ENCODE results near the gene WDR6. TPM values are rescaled to one million over a fixed set of nuclear protein-coding genes. Genes with fewer than 3 reads are reported as not detected.

The WDR6 gene
- total and polyA plus RNA-seq, 10 of the 15 experiments (the other 5 are each of a cell fraction or from before 2014, with no cell fraction given): 21.3 to 169 (median 107) TPM

DNA sequence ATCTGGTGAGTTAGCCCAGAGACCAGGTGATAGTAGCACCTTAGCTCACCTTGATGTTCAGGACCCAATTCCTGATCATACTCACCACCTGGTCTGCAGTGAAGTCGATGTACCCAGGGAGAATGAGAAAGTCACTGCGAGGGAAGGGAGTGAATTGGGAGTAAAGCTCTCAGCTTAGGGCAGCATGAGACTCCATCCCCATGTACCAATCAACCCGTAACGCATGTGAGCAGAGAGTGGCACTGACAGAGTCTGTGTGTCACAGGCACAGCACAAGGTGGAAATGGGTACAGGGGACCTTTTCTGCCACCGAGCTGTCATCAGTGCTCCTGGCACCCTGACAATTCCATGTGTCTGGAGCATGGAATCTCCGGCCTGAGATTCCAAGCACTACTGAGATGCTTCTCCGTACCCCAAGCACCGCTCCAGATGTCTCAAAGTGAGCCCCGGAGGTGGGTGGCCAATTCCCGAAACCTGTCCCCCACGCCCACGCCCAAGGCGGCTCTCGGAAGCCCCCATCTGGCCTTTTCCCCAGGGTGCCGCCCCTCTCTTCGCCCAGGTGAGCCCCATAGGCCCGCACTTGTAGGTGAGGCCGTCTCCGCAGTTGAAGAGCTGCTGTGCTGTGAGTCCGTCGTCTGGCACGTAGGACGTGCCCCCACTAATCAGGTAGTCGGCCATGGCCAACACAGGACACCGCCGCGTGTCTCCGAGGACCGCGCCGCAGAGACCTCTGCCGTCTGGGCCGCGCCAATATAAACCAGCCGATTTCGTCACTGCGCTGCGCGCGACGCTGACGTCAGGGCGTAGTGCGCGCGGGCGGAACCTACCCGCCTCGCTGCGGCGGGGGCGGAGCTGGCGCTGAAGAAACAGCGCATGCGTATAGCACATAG is 21.7 kb downstream of the WDR6 start, which contains the start of gene IMPDH2:
Gene IMPDH2, minus strand, starts transcription at position 726 of the 890 bp plus-strand sequence. Its CDS starts 48 bp downstream, at position 678.
- intact Hi-C loops (cut with micrococcal nuclease; ENCODE audit: unreplicated experiment): loop anchor here (2.0 to 10.0 kb wide), 3 partner anchors 66 to 646 kb away; partner anchors contain the start of genes APEH, QRICH1 and USP4
- Histone ChIP-seq H3K9me3 (replicated peaks; ENCODE audit: control insufficient read depth, insufficient read depth, low read length) (no peaks in the 10 kb centered on the region), H3K36me3 (ENCODE audit: control insufficient read depth in 2 of 2, insufficient read depth in 2 of 2, low read length in 1 of 2) (peaks cover 38 to 46% of the 10 kb centered on the region in 2 experiments), H2AFZ (ENCODE audit: control insufficient read depth, low read depth, low read length) (peak within 1 kb of the TSS; percentile 44), H3K9ac (ENCODE audit: control insufficient read depth, insufficient read depth, low read length) (peak within 1 kb of the TSS; percentile 90), H3K4me3 (peak within 1 kb of the TSS; percentile 79), H3K27ac (ENCODE audit: control insufficient read depth, insufficient read depth) (peak within 1 kb of the TSS; percentile 76), H3K27me3 (replicated peaks in 1 of 2; ENCODE audit: control insufficient read depth in 2 of 2, insufficient read depth in 2 of 2, low read length in 1 of 2) (no peaks in the 10 kb centered on the region), H3K4me1 (ENCODE audit: control insufficient read depth, insufficient read depth, low read length) (peaks cover 13% of the 10 kb centered on the region), H3K79me2 (ENCODE audit: control insufficient read depth, insufficient read depth, low read length) (peaks cover 33% of the 10 kb centered on the region), H3K4me2 (ENCODE audit: control insufficient read depth, insufficient read depth) (peak within 1 kb of the TSS; percentile 65), H4K20me1 (ENCODE audit: control insufficient read depth, insufficient read depth) (no peaks in the 10 kb centered on the region)
- ChIA-PET SMC1A (ENCODE audit: uncharacterized antibody, unreplicated experiment) (interaction anchor here (0.7 to 1.5 kb wide), 10 partner anchors 9 to 420 kb away, joined by 3 to 6 read pairs (median 4); partner anchors contain the start of gene WDR6), RAD21 (ENCODE audit: unreplicated experiment) (interaction anchor here (0.7 to 2.3 kb wide), 8 partner anchors 9 to 313 kb away, joined by 3 to 32 read pairs (median 4); partner anchors contain the start of genes DALRD3, P4HTM, QRICH1 and WDR6), CTCF (interaction anchor here (0.6 to 2.3 kb wide), 14 partner anchors 8 to 457 kb away, joined by 3 to 45 read pairs (median 4); partner anchors contain the start of genes P4HTM, QRICH1 and WDR6), POLR2A (interaction anchor here (0.6 to 2.3 kb wide), 8 partner anchors 9 to 777 kb away, joined by 3 to 27 read pairs (median 8); partner anchors contain the start of genes DALRD3, P4HTM, QRICH1 and WDR6)
- ATAC-seq (peak; percentile 92), DNase-seq (ENCODE audit: low read depth, low spot score) (peak; percentile 79), FAIRE-seq (peak; percentile 81)
- in situ Hi-C loops (cut with MboI): no loop called here
- under 1% methylated on average over 55 of the region's 55 CpGs for WGBS (ENCODE audit: insufficient coverage, insufficient replicate concordance, low lambda C conversion rate, missing lambda C conversion rate)
- BruUV-seq (replicated peaks): TSS peak; percentile 72
- TF ChIP-seq, protein P1, sequence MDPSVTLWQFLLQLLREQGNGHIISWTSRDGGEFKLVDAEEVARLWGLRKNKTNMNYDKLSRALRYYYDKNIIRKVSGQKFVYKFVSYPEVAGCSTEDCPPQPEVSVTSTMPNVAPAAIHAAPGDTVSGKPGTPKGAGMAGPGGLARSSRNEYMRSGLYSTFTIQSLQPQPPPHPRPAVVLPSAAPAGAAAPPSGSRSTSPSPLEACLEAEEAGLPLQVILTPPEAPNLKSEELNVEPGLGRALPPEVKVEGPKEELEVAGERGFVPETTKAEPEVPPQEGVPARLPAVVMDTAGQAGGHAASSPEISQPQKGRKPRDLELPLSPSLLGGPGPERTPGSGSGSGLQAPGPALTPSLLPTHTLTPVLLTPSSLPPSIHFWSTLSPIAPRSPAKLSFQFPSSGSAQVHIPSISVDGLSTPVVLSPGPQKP (IDR thresholded peaks at IDR 0.05; ENCODE audit: low read depth, low read length): 0 out of 2 replicates have a peak, but pooled peaks have one; percentile 37
- TF ChIP-seq NRF1 (conservative IDR thresholded peaks at IDR 0.05; ENCODE audit: low read depth, low read length): peak; percentile 71
- TF ChIP-seq ZNF274 (IDR thresholded peaks at IDR 0.05; ENCODE audit: insufficient read depth, insufficient read length): no peak
- TF ChIP-seq TARDBP (IDR thresholded peaks at IDR 0.05; ENCODE audit: borderline replicate concordance): no peak
- TF ChIP-seq IRF4 (IDR thresholded peaks at IDR 0.05; ENCODE audit: low read depth, low read length): no peak
- TF ChIP-seq RELA (IDR thresholded peaks at IDR 0.05; ENCODE audit: borderline replicate concordance, partially characterized antibody): peak; percentile 80
- peak in 1 of 2 experiments; percentile 59; a peak in 1 of 4 replicates for TF ChIP-seq CEBPB (IDR thresholded peaks at IDR 0.05; ENCODE audit: borderline replicate concordance in 1 of 2, low read depth in 2 of 2, low read length in 2 of 2)
- no peak for TF ChIP-seq EP300 (IDR thresholded peaks at IDR 0.05; ENCODE audit: borderline replicate concordance in 1 of 2, control insufficient read depth in 1 of 2, low read depth in 2 of 2, low read length in 2 of 2)
- peak; percentile 96 for TF ChIP-seq CBFB (IDR thresholded peaks at IDR 0.05; ENCODE audit: low read depth)
- no peak for TF ChIP-seq RAD51 (IDR thresholded peaks at IDR 0.05)
- peak; percentile 92 for TF ChIP-seq MXI1 (IDR thresholded peaks at IDR 0.05; ENCODE audit: low read depth, low read length)
- peak; percentile 43 for TF ChIP-seq NR2F1 (conservative IDR thresholded peaks at IDR 0.05)
- peak; percentile 90 for TF ChIP-seq HDAC6 (IDR thresholded peaks at IDR 0.05; ENCODE audit: unreplicated experiment)
- TF ChIP-seq POLR2AphosphoS2 (IDR thresholded peaks at IDR 0.05; ENCODE audit: low read depth, low read length): peak; percentile 99
- TF ChIP-seq SIX5 (IDR thresholded peaks at IDR 0.05; ENCODE audit: low read depth, low read length, severe bottlenecking): no peak
- no peak for TF ChIP-seq FOXM1 (IDR thresholded peaks at IDR 0.05; ENCODE audit: low read depth, low read length)
- TF ChIP-seq ZNF384 (IDR thresholded peaks at IDR 0.05; ENCODE audit: borderline replicate concordance, low read depth, low read length): no peak
- no peak for TF ChIP-seq NFYA (IDR thresholded peaks at IDR 0.05; ENCODE audit: borderline replicate concordance, low read depth, low read length)
- TF ChIP-seq, protein P2, sequence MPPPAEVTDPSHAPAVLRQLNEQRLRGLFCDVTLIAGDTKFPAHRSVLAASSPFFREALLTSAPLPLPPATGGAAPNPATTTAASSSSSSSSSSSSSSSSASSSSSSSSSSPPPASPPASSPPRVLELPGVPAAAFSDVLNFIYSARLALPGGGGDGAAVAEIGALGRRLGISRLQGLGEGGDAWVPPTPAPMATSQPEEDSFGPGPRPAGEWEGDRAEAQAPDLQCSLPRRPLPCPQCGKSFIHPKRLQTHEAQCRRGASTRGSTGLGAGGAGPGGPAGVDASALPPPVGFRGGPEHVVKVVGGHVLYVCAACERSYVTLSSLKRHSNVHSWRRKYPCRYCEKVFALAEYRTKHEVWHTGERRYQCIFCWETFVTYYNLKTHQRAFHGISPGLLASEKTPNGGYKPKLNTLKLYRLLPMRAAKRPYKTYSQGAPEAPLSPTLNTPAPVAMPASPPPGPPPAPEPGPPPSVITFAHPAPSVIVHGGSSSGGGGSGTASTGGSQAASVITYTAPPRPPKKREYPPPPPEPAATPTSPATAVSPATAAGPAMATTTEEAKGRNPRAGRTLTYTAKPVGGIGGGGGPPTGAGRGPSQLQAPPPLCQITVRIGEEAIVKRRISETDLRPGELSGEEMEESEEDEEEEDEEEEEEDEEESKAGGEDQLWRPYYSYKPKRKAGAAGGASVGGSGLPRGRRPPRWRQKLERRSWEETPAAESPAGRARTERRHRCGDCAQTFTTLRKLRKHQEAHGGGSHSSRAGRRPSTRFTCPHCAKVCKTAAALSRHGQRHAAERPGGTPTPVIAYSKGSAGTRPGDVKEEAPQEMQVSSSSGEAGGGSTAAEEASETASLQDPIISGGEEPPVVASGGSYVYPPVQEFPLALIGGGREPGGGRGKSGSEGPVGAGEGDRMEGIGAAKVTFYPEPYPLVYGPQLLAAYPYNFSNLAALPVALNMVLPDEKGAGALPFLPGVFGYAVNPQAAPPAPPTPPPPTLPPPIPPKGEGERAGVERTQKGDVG (CRISPR knock-in tag; IDR thresholded peaks at IDR 0.05): no peak
